Measurements from ENCODE around the gene SP140L. TPM values are rescaled to one million over a fixed set of nuclear protein-coding genes. Genes with fewer than 3 reads are reported as not detected.
A peak's percentile ranks its signal among the peaks of the same experiment; 100 is the strongest.
"Not testable (repeated sequence)": the region's sequence is repeated elsewhere in the genome, so short reads cannot be mapped to it uniquely, and the experiment has no call there.

The SP140L gene
- 10 to 100 TPM in 3 of 4 donors, 1 to 10 TPM in 1; 5.3 to 37.5 (median 18.3) TPM for total RNA-seq

- no peak for TF ChIP-seq CTCF (IDR thresholded peaks at IDR 0.05)
- ATAC-seq (ENCODE audit: low FRiP score) (peak; percentile 85), DNase-seq (ENCODE audit: low spot score) (no peak)
Observed at GRCh38 chr2:230326453-230327417, at the start of gene SP140L. Gene SP140L (plus strand): TSS chr2:230327193. CDS start chr2:230327270, 77 bp downstream.

- ATAC-seq (ENCODE audit: low FRiP score) (no peak), DNase-seq (ENCODE audit: low spot score) (no peak)
- no peak for TF ChIP-seq CTCF (IDR thresholded peaks at IDR 0.05)
Observed at GRCh38 chr2:230282936-230283335, 44.1 kb upstream of the SP140L start.

GRCh38 chr2:230286048-230286447, 40.9 kb upstream of the SP140L start:
- no peak for ATAC-seq (ENCODE audit: low FRiP score)
- no peak for TF ChIP-seq CTCF (IDR thresholded peaks at IDR 0.05)
- no peak for DNase-seq (ENCODE audit: low spot score)

GRCh38 chr2:230289311-230289710, 37.7 kb upstream of the SP140L start:
- not testable (repeated sequence) for ATAC-seq (ENCODE audit: low FRiP score); DNase-seq (ENCODE audit: low spot score)

- no peak for TF ChIP-seq CTCF (IDR thresholded peaks at IDR 0.05)
- ATAC-seq (ENCODE audit: low FRiP score) = no peak
- no peak for DNase-seq (ENCODE audit: low spot score)
Observed at GRCh38 chr2:230295192-230295591, 31.8 kb upstream of the SP140L start.

- DNase-seq (ENCODE audit: low spot score) (no peak), ATAC-seq (ENCODE audit: low FRiP score) (no peak)
- TF ChIP-seq CTCF (IDR thresholded peaks at IDR 0.05) = no peak
Observed at GRCh38 chr2:230296917-230297316, 30.1 kb upstream of the SP140L start.

- no peak for TF ChIP-seq CTCF (IDR thresholded peaks at IDR 0.05)
- no peak for DNase-seq (ENCODE audit: low spot score)
- no peak for ATAC-seq (ENCODE audit: low FRiP score)
Observed at GRCh38 chr2:230299618-230300017, 27.4 kb upstream of the SP140L start.

Measured in omental fat pad (tissue), 4 donors.